HepG2 (cell line): ENCODE measurements around the gene HTR3C. TPM values are rescaled to one million over a fixed set of nuclear protein-coding genes. Genes with fewer than 3 reads are reported as not detected.

Source experiments
- ATAC-seq: fragments of 200-7000 bp; cut with Tn5 transposase; 3 replicates; pipeline ENCODE4 v1.9.1; 2020; ENCODE audit warnings: mild to moderate bottlenecking, moderate library complexity
- BruUV-seq: library from RNA; stranded (reverse); fragments of 400-500 nt; replicated peaks from 2 replicates; lab custom pipeline; 2021; lab: Mats Ljungman, UMichigan
- CTCF ChIA-PET: fragments of 300-600 bp; formaldehyde crosslinking; extraction: SDS; loops from one replicate; lab custom pipeline; 2021; ENCODE audit warnings: low total read pairs, inconsistent platforms, low intra/inter-chr PET ratio; lab: Yijun Ruan, JAX
- POLR2A ChIA-PET: fragments of 350-600 bp; sonication (Branson Sonifier 250); formaldehyde crosslinking; loops from one replicate; lab custom pipeline; 2020; ENCODE audit warnings: antibody characterized with exemption, inconsistent platforms; lab: Yijun Ruan, JAX
- DNase-seq: peaks from one replicate; pipeline ENCODE4 v3.0.0-alpha.2; 2015; ENCODE audit warnings: low spot score
- FAIRE-seq: peaks from 3 replicates; lab custom pipeline; 2011; peaks lifted over from hg19 to GRCh38; lab: Jason Lieb, UNC
- H2AFZ ChIP-seq: one replicate; pipeline ENCODE4 v1.6.1; 2011; ENCODE audit warnings: low read length, inconsistent platforms
- H3K27ac ChIP-seq: fragments of 300-600 bp; 3 replicates; pipeline ENCODE4 v1.8.0; 2011; ENCODE audit warnings: mixed run types, mild to moderate bottlenecking, mixed read lengths, low read length, inconsistent platforms; ENCODE audit not compliant: insufficient read depth; ENCODE audit errors: extremely low read length
- H3K27me3 ChIP-seq, 2 experiments: fragments of 200-600 bp in 1 of 2; 2 replicates in 1 of 2; 3 replicates in 1 of 2; pipeline versions ENCODE4 v1.6.0 to v1.8.0; 2011; ENCODE audit warnings: low read length in 2 of 2, mild to moderate bottlenecking in 2 of 2, moderate library complexity in 2 of 2, inconsistent platforms in 1 of 2; ENCODE audit not compliant: insufficient read depth in 2 of 2, control insufficient read depth in 1 of 2
- H3K36me3 ChIP-seq, 2 experiments: fragments of 200-600 bp in 1 of 2; replicated peaks in 1 of 2; 2 replicates in 1 of 2; 3 replicates in 1 of 2; pipeline versions ENCODE4 v1.5.1 to v1.8.0; 2011; ENCODE audit warnings: low read length in 2 of 2, inconsistent platforms in 1 of 2; ENCODE audit not compliant: insufficient read depth in 2 of 2, control insufficient read depth in 1 of 2
- H3K4me1 ChIP-seq: 2 replicates; pipeline ENCODE4 v1.5.1; 2012; ENCODE audit warnings: low read length, inconsistent platforms; ENCODE audit not compliant: insufficient read depth
- H3K4me2 ChIP-seq: 2 replicates; pipeline ENCODE4 v1.6.0; 2011; ENCODE audit warnings: low read depth, low read length, inconsistent platforms
- H3K4me3 ChIP-seq, 3 experiments: fragments of 200-600 bp in 1 of 3; sonication (generic), shearing (Covaris generic) in 1 of 3; replicated peaks in 1 of 3; 2 replicates each; pipeline ENCODE4 v1.5.1; 2011 to 2016; ENCODE audit warnings: low read length in 3 of 3, inconsistent platforms in 2 of 3, low read depth in 2 of 3, mild to moderate bottlenecking in 2 of 3, control low read depth in 1 of 3, mixed read lengths in 1 of 3; ENCODE audit not compliant: insufficient read depth in 1 of 3
- H3K79me2 ChIP-seq: one replicate; pipeline ENCODE4 v1.6.1; 2011; ENCODE audit warnings: low read length, inconsistent platforms; ENCODE audit not compliant: insufficient read depth
- H3K9ac ChIP-seq: 2 replicates; pipeline ENCODE4 v1.6.0; 2011; ENCODE audit warnings: mild to moderate bottlenecking, low read depth, low read length, inconsistent platforms; ENCODE audit not compliant: insufficient read depth
- H3K9me3 ChIP-seq: 2 replicates; pipeline ENCODE4 v1.5.1; 2012; ENCODE audit warnings: mild to moderate bottlenecking, low read length
- H4K20me1 ChIP-seq: 2 replicates; pipeline ENCODE4 v1.6.0; 2011; ENCODE audit warnings: inconsistent platforms, mild to moderate bottlenecking, low read length, moderate library complexity; ENCODE audit not compliant: insufficient read depth
- AGO1 ChIP-seq: fragments of 200-400 bp; formaldehyde crosslinking; IDR thresholded peaks from 2 replicates; pipeline ENCODE4 v1.6.1; 2017; ENCODE audit warnings: mild to moderate bottlenecking, low read depth, low read length, moderate library complexity; ENCODE audit not compliant: poor library complexity, severe bottlenecking
- NFAT5 ChIP-seq: sonication (generic); formaldehyde crosslinking; IDR thresholded peaks from 2 replicates; pipeline ENCODE4 v1.4.0; 2020; ENCODE audit warnings: missing genetic modification reagents
- SKI ChIP-seq: fragments of 450-650 bp; IDR thresholded peaks from one replicate; pipeline ENCODE4 v1.6.1; 2018; ENCODE audit warnings: mild to moderate bottlenecking; ENCODE audit not compliant: partially characterized antibody
- SMARCE1 ChIP-seq: fragments of 450-650 bp; IDR thresholded peaks from 2 replicates; pipeline ENCODE4 v1.6.1; 2017; ENCODE audit warnings: borderline replicate concordance
- USF2 ChIP-seq, 2 experiments: sonication (generic) in 1 of 2; formaldehyde crosslinking in 1 of 2; IDR thresholded peaks; 2 replicates each; pipeline versions ENCODE4 v1.5.1 to v1.6.1; 2011 to 2020; ENCODE audit warnings: borderline replicate concordance in 1 of 2, low read depth in 1 of 2, low read length in 1 of 2, mild to moderate bottlenecking in 1 of 2, missing genetic modification reagents in 1 of 2, moderate library complexity in 1 of 2
- ZFP62 ChIP-seq: sonication (generic); formaldehyde crosslinking; IDR thresholded peaks from 2 replicates; pipeline ENCODE4 v1.4.0; 2020; ENCODE audit warnings: missing genetic modification reagents
- ZNF431 ChIP-seq: sonication (generic); formaldehyde crosslinking; IDR thresholded peaks from 2 replicates; pipeline ENCODE4 v1.9.0; 2022; ENCODE audit warnings: missing genetic modification reagents, low read depth, mild to moderate bottlenecking, borderline replicate concordance
- ZNF639 ChIP-seq: conservative IDR thresholded peaks from 2 replicates; pipeline ENCODE4 v1.6.1; 2018; ENCODE audit warnings: missing genetic modification reagents
- ZNF83 ChIP-seq: sonication (generic); formaldehyde crosslinking; IDR thresholded peaks from 2 replicates; pipeline ENCODE4 v1.4.0; 2020; ENCODE audit warnings: missing genetic modification reagents, mild to moderate bottlenecking, borderline replicate concordance
- ZNF850 ChIP-seq: sonication (generic); formaldehyde crosslinking; conservative IDR thresholded peaks from 2 replicates; pipeline ENCODE4 v1.9.0; 2021; ENCODE audit warnings: mild to moderate bottlenecking, missing genetic modification reagents
- WGBS: methylation state at CpG from one replicate; pipeline ENCODE4 v1.1.6; 2017; ENCODE audit warnings: low lambda C conversion rate; 5-methylcytosine and 5-hydroxymethylcytosine counted together
- in situ Hi-C: cut with HindIII; loops from 2 replicates; pipeline ENCODE4 v1.10.0; 2017; ENCODE audit warnings: low pct_unique_long_range_greater_than_20kb; ENCODE audit not compliant: extremely low pct_ligation_motif_present
- intact Hi-C: fragments of 100-400 bp; cut with micrococcal nuclease; formaldehyde crosslinking; loops from one replicate; pipeline ENCODE4 v1.10.0; 2022; ENCODE audit not compliant: unreplicated experiment
- polyA plus RNA-seq, 8 experiments: library from polyadenylated mRNA; depleted of rRNA in 3 of 8; stranded (reverse) in 7 of 8; unstranded in 1 of 8; fragments of >200 nt; fragmentation: Illumina TruSeq in 4 of 8; extraction: Trizol in 4 of 8; gene quantifications; 2 replicates each; pipeline versions ENCODE4 v1.2.1 to v1.2.3, GENCODE V29; 2011 to 2016; ENCODE audit warnings: low read depth in 4 of 8, missing spikeins in 1 of 8, mixed read lengths in 1 of 8; ENCODE audit not compliant: insufficient read depth in 1 of 8
- total RNA-seq, 5 experiments: library from RNA; depleted of rRNA; stranded (reverse); fragments of >200 nt; fragmentation: Illumina TruSeq; extraction: Trizol; gene quantifications; 2 replicates each; pipeline ENCODE4 v1.2.3, GENCODE V29; 2016; ENCODE audit warnings: low read depth in 1 of 5

Gene HTR3C
- total and polyA plus RNA-seq, 2 of the 13 experiments (the other 11 are each of a cell fraction or from before 2014, with no cell fraction given), result not detected

- Histone ChIP-seq H3K27ac (no peak overlapping the region), H3K4me2 (no peak overlapping the region), H3K27me3 (no peaks in the 10 kb centered on the region), H3K4me1 (peaks cover 26% of the 10 kb centered on the region), H2AFZ (no peak overlapping the region), H3K79me2 (no peaks in the 10 kb centered on the region), H3K9ac (no peak overlapping the region), H4K20me1 (no peaks in the 10 kb centered on the region), H3K4me3 (no peak overlapping the region), H3K9me3 (no peaks in the 10 kb centered on the region), H3K36me3 (peaks cover 0 to 6% of the 10 kb centered on the region in 2 experiments; a peak in 2 of 5 replicates)
- TF ChIP-seq SMARCE1 (no peak), NFAT5 (no peak), ZNF850 (no peak), ZFP62 (CRISPR knock-in tag) (no peak), AGO1 (no peak), ZNF83 (no peak), USF2 (IDR thresholded peaks at IDR 0.05; ENCODE audit: low read depth, low read length) (no peak), USF2 (CRISPR knock-in tag; IDR thresholded peaks at IDR 0.05; ENCODE audit: borderline replicate concordance) (no peak), ZNF431 (CRISPR knock-in tag) (no peak), SKI (no peak), ZNF639 (CRISPR knock-in tag) (no peak)
- in situ Hi-C loops (no loop called here), intact Hi-C loops (loop anchor here (10.0 kb wide), 1 partner anchor 233 kb away; the partner anchor contains the start of genes ALG3 and EEF1AKMT4)
- no peak for FAIRE-seq
- CTCF ChIA-PET, result no interaction called here
- no peak for DNase-seq
- no TSS peak for BruUV-seq
- no peak for ATAC-seq
- POLR2A ChIA-PET, result no interaction called here
- whole genome bisulfite sequencing, result 59% methylated on average over 4 of the region's 4 CpGs
These were observed 41.5 kb upstream of the HTR3C start for GRCh38 chr3:184011230-184011876.
